GM21576 (cell line): Measurements from ENCODE around the gene SORCS1.
"Not testable (repeated sequence)": the region's sequence is repeated elsewhere in the genome, so short reads cannot be mapped to it uniquely, and the experiment has no call there.

ENCODE experiments used
- ATAC-seq: cut with Tn5 transposase; IDR thresholded peaks from one replicate; pipeline ENCODE4 v1.9.1; 2021; ENCODE audit warnings: mild to moderate bottlenecking, moderate library complexity; ENCODE audit not compliant: unreplicated experiment

SORCS1 gene

DNA sequence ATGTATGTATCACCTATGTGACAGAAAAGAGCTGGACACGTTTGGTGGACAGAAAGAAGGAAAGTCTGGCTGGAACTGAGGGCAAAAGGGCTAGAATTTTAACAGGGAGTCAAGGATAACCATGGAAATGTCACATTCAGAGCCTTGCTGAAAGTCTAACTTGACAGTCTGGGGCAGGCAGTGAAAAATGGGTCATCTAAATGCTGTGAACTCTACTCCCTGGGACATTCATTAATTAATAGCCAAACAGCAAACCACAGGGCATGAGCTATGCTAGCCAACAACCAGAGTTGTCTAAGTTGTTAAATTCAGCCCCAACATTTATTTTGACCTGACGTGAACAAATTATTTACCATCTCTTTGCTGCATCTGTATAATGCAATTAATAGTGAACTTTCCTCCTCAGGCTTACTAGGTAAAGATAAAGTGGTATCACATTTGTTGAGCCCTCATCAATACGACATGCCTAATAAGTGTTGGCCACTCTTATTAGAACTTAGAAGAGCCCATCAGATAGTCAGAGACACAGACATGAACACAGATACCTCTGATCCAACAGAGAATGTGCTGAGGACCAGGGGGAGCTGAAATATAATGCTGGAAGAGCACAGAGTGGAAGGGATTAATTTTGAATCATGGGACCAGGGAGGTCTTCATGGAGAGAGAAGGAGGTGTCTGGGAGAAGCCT, 109.9 kb downstream of the SORCS1 start:
- ATAC-seq: no peak

DNA sequence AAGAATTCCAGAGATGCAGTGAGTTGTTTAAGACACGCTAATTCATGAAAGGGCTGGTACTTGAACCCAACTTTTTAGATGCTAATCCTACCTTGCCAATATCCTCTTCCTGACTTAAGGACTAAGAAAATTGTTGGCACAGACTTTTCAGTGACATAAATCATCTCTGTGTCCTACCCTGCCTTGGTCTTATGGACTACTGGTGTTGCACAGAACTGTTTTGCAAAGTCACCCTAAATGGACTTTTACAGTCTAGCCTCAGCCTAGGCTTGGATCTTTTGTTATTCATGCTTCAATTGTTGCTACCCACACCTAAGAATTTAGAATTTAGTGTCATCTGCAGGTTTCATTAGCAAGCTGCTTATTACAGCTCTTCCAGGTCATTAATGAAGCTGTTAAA, 112.7 kb downstream of the SORCS1 start:
- ATAC-seq: no peak

DNA sequence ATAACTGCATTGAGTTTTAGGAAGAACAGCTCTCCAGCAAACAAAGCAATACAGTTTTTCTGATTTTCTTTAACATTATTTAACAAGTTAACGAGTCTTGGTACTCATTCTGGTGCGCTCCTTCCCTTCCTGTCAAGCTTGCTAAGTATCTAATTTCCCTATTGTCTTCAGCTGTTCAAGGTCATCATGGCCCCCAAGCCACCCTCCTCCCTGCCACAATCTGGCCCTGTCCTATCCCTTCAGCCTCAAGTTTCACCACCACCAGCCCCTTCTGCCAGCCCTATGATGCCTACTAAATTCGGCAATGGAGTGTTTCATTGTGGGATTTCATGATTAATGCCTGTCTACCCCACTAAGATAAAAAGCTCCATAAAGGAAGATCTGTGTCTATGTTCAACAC, 121.0 kb downstream of the SORCS1 start:
- ATAC-seq: no peak

DNA sequence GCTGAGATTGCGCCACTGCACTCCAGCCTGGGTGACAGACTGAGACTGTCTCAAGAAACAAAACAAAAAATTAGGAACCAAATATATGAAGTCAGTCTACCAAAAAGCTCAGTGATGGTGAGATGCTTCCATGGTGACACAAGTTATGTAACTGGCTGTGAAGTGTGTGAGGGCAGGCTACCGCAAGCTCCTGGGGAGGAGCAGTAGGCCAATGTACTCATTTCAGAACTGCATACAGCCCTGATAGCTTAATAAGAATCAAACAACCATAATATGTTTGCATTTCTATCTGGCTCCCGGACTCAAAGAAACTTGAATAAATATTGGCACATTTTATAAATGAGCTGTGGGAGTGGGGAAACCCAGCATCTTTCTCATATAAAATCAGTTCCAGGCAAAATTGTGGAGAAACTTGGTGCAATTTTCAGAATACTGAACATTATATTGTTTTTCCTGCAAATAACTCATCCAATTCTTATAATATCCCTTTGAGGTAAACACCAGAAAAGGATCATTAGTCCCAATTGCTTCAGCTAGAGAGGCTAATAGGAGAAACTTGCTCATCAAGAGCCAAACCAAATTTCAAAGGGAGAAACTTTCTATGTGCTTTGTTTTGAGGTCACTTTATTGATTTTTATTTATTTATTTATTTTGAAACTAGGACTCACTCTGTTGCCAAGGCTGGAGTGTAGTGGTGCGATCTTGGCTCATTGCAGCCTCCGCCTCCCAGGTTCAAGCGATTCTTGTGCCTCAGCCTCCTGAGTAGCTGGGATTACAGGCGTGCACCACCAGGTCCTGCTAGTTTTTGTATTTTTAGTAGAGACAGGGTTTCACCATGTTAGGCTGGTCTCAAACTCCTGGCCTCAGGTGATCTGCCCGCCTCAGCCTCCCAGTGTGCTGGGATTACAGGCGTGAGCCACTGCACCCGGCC, 127.0 kb downstream of the SORCS1 start:
- no peak for ATAC-seq

DNA sequence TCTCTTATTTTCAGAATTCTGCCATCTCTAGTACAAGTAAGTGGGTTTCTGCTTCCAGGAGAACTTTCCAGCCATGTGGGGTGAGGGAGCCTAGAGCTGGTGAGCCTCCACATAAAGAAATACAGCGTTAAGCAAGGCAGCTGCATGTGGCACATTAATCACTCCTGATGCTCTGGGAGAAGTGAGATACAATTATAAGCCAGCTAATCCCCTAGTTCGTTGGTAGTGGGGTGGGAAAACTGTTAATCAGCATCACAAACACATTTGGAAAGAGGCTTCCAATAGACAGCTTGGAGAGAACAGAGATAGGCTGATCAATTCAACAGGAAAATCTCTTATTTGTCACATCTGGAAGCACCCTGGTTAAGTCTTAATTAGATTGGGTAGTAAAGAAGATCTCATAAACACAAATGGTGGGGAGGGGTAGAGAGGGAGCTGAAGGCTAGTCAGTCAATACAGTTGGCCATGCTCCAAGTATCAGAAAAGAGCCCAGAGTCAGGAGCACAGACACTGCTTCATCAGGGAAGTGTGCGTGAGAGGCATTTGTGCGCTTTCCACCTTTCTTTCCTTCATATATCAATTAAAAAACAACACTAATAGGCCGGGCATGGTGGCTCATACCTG, 130.6 kb downstream of the SORCS1 start:
- no peak for ATAC-seq

DNA sequence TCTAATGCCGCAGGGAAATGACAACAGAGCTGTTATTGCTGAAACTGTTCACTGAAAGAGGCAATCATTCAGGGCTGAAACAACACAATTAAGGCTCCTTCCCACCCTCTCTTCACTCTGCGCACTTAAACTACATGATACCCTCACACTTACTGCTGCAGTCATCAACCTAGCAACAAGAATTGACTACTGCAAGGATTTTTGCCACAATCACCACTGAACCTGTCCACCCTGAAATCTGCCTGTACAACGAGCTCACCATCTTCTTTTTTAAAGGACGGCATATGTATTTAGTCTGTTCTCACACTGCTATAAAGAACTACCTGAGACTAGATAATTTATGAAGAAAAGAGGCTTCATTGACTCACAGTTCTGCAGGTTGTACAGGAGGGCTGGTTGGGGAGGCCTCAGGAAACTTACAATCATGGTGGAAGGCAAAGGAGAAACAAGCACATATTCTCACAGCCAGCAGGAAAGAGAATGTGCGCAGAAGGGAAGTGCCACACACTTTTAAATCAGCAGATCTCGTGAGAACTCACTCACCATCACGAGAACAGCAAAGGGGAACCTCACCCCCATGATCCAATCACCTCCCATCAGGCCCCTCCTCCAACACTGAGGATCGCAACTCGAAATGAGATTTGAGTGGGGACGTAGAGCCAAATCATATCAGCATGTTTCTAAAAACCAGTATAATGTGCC, 131.7 kb downstream of the SORCS1 start:
- no peak for ATAC-seq

DNA sequence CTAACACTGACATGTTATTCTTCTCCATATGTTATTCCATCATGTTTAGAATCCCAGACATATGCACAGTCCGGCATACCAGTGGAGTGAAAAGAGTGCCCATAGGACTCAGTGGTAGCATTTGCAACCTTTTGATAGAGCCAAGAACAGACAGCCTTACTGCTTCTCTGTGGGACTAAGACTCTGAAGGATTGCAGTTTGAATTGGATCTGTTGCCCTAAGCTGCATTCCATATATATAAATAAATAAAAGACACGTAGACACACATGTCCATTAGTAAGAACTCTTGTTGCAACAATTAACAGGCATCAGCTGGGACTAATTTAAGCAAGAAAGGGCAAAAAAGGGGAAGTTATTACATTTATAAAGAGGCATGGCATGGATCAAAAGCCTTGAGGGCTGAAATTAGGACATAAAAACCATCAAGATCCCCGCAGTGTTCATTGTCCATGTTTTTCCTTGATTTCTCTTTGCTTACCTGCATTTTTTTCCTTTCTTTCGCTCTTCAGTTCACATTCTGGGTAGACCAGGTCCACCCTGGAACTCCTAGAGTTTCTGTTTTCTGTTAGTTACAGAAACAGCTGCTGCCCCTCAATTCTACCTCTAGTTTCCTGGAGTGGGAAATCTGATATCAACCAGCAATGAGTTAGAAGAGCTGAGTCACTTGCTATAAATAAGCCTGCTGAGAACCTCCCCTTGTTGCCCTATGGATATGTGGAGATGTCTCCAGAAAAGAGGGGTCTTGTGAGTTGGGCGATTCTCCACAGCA, 132.4 kb downstream of the SORCS1 start:
- ATAC-seq: no peak

DNA sequence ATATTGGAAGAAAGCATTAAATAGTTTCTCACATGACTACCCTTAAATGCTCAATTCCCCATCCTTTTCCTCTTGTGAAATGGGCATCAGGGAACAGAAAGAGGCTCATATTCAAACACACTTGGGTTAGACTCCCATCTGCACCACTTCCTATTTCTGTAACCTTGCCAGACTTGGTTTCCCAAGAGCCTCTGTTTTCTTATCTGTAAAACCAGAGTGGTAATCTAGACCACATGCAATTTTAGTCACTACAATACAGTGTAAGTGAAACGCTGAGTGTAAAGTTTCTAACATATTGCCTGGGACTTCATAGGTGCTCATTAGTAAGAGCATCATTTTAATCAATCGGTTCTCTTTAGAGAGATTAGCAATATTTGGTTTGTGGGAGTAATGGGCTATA, 136.3 kb downstream of the SORCS1 start:
- no peak for ATAC-seq

DNA sequence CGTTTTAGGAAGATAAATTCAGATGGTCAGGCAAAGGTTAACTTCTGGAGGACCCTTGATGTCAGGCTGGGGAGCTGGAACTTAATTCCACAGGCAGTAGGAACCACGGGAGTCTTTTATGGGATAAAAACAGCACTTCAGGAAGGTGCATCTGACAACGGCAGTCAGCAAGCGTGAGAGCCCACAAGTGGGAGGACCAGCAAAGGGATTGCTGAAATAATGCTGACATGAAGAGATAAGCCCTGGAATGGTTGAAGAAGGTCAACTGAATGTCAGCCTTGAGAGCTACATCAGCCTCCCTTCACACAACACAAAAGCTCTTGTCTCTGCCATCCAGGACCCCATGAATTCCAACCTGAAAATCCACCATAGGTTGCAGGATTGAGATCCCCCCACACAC, 138.8 kb downstream of the SORCS1 start:
- no peak for ATAC-seq

DNA sequence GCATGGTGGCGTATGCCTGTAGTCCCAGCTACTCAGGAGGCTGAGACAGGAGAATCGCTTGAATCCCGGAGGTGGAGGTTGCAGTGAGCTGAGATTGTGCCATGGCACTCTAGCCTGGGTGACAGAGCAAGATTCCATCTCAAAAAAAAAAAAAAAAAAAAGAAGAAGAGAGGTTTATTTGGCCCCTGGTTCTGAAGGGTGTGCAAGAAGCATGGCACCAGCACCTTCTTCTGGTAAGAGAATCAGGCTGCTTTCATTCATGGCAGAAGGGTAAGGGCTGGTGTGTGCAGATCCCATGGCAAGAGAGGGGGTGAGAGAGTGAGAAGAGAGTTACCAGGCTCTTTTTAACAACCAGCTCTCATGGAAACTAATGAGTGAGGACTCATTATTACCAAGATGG, 140.5 kb downstream of the SORCS1 start:
- ATAC-seq: not testable (repeated sequence)

DNA sequence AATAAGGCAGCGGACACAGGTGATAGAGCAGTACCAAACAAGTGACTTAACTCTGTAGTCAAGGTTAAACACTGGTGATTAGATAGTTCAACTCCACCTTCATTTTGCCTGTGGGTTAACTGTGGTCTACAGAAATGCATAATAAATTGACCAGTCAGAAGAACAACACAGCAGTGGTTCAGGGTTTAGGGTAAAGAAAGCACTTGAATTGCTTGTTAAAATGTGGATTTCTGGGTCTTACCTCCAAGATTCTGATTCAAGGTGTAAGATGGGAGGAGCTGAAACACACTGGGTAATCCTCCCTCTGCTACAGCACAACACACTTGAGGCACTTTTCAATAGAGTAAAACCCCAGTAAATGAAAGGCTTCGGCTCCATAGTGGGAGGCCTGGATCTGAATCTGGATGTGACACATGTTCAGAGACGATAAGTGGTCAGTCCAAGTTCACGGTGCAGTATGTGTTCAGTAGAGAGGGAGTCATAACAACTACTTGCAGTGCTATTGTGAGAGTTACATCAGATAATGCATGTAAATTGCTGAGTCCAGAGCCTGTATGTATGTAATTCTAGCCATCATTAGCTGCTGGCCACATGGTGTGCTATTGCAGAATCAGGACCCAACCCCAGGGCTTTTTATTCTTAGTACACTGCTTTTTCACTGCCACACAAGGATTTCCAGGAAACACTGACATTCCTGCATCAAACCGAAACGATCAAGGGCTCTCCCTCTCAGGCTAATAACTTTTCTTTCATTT, 141.7 kb downstream of the SORCS1 start:
- ATAC-seq: no peak

DNA sequence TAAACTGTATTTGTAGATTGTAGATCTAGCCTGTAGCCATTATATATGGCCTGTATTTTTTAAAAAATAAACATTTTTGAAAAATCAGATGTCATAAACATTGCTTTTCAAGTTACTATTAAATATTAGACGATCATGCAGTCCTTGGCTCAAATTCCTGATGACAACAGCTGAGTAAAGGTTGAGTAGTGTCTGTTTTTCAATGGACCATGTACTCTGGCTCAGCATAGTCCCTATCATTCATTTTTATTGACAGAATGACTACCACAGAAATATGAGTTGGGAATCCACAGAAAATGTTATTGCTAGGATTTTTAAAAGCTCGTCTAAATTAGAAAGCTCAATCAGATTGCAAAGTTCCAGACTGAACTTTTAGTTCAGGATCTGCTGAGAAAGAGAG, 145.4 kb downstream of the SORCS1 start:
- no peak for ATAC-seq

DNA sequence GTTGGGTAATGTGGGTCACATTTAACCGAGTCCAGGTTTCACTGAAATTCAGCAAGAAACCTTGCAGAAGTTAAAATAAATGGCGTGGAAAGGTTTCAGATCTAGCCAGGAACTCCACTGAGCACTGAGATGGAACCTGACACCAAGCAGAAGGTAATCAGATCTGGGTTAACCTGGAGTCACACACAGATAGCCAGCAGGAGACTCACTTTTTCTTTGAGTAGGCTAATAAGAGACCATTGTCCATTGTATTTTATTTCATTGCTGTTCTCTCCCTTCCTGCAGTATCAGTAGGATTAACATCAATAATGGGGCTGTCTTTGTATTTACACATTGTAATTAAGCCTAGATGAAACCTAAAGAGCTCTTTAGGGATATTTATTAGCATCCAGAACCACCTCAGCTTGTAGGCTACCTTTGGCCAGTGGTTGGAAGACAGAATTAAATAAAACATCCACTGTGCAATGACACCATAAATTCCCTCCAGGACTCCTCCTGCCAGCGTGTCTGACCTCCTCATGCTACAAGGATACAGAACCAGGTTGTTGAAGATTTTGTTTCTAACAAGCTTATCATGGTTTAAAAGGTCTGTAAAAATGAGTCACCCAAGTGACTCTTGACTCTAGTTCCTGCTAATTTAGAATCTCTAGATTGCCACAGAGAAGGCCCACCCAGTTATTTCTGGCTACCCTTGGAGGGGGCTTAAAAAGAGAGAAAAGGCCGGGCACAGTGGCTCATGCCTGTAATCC, 151.1 kb downstream of the SORCS1 start:
- ATAC-seq: no peak

DNA sequence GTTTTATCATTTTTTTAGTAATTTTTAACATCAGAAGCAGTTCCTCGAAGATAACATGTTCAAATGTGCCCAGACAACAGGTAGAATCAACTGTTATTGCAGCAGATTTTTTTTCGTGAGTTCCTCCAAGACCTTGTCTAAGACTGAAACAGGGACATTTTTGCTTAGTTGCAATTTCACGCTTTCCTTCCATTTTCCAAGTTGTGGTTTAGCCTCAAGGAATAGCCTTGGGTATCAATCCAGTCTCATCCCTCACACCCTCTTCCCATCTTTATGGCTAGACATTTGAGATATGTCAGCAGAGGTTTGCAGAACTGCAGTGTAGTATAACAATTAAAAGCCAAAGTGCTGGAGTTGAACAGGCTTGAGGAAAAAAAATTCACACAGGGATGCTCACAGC, 152.5 kb downstream of the SORCS1 start:
- ATAC-seq: no peak

DNA sequence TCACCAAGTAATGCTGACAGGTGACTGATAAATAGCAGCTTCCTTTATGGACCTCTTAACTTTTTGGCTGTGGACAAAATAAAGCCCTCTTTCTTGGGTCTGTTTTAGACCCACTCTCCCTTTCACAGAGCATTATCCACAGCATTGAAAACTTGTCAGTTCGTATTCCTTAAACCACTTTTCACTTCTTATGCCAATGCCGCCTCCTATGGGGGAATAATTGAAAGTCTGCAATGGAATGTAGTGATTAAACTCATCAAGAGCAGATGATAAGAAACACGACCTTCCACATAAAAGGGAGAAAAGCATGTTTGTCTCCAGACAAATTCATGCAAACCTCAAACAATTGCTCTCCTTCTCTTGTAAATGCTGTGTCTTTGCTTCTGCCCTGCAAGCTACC, 153.4 kb downstream of the SORCS1 start:
- no peak for ATAC-seq

DNA sequence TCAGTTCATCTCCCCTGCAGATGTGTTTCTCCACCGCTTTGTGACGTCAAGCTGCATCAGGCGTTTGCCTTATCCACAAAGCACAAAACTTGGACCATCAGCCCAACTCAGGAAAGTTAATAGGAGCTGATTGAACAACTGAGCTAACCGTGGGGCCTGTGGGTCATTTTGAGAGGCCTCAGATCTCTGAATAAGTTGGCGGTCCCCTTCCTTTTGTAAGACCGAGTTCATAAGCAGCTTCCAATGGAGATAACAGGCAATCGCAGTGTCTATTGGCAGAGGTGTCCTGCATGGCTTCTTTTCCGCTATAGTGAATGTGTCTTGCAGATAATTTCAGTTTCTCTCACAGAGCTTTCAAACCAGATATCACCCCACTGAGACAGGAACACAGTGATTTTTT, 154.0 kb downstream of the SORCS1 start:
- ATAC-seq: no peak

DNA sequence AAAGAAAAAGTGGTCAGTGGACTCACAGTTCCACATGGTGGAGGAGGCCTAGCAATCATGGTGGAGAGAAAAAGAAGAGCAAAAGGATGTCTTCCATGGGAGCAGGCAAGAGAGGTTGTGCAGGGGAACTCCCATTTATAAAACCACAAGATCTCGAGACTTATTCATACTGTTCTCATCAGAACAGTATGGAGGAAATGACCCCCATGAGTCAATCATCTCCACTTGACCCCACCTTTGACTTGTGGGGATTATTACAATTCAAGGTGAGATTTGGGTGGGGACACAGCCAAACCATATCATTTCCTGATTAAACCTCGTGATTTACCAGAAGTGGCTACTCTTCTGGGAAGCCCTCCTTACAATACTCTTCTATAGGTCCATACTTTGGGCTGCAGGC, 160.1 kb downstream of the SORCS1 start:
- ATAC-seq: no peak

DNA sequence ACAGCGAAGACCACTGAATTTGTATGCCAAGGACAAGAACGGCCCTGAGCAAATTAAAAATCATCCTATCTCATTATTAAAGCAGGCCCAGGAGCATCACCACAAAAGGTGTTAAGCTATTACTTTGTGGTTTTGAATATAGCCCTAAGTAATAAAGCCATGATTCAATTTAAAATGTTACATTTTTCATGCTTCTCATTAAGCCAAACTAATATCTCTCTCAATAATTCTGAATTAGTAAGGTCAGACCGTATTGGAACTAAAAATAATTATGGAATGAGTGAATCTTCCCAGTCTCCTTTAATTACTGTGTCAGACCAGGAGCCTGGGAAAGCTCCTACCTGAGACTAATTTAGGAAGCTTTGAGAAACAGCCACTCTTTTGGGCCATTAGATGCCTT, 162.4 kb downstream of the SORCS1 start:
- no peak for ATAC-seq

DNA sequence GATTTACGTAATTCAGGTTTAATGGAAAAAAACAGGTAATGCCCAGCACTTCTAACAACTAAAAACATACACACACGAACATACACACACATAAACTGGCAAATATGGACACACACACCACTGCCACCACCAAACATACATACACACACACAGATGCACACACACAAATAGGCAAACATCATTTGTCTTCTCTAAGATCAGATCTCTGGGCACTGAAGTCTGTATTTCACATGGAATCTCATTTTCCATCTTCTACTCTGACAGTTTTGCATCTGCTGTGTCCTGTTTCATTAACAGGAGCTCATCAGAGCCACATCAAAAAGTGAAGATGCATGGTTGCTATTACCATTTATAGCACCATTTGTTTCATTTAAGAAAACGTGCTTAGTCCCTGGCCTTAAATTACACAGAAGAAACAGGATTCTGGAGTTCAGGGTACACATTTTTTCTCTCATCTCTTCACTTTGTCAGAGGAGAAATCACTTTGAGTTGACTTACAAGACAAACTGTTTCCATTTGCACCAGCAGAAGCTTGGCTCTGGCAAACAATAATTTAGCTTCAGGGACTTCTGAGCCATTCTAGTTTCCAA, 165.3 kb downstream of the SORCS1 start:
- ATAC-seq: no peak
